Brain microvascular endothelial cell (primary cell): ENCODE results near the gene FAH.

Source experiments
- DNase-seq: peaks from one replicate; pipeline ENCODE4 v3.0.0-alpha.2; 2020
- H3K27ac ChIP-seq: fragments of 250-450 bp; sonication (Bioruptor Pico); 2 replicates; pipeline ENCODE4 v1.5.1; 2020; ENCODE audit warnings: mild to moderate bottlenecking, moderate library complexity
- H3K27me3 ChIP-seq: fragments of 250-450 bp; sonication (Bioruptor Pico); replicated peaks from 2 replicates; pipeline ENCODE4 v1.5.1; 2020; ENCODE audit warnings: mild to moderate bottlenecking
- H3K36me3 ChIP-seq: fragments of 250-450 bp; sonication (Bioruptor Pico); replicated peaks from 2 replicates; pipeline ENCODE4 v1.5.1; 2020; ENCODE audit warnings: mild to moderate bottlenecking
- H3K4me3 ChIP-seq: 2 replicates; pipeline ENCODE4 v1.5.1; 2011; ENCODE audit warnings: low read depth, mild to moderate bottlenecking, control low read depth, low read length, moderate library complexity
- CTCF ChIP-seq: IDR thresholded peaks from 2 replicates; pipeline ENCODE4 v1.5.1; 2011; ENCODE audit warnings: low read depth, mild to moderate bottlenecking, moderate library complexity, low read length, control low read depth, inconsistent platforms; ENCODE audit errors: missing control alignments
- in situ Hi-C: cut with HindIII; loops from 2 replicates; pipeline ENCODE4 v1.10.0; 2017; ENCODE audit warnings: low sequenced_read_pairs, low pct_ligation_motif_present

Gene FAH

GRCh38 chr15:80157215-80157614 is 4.4 kb downstream of the FAH start:
- no peak for DNase-seq
- Histone ChIP-seq H3K27ac (no peak overlapping the region), H3K36me3 (no peaks in the 10 kb centered on the region)

GRCh38 chr15:80159301-80159700 is 6.5 kb downstream of the FAH start:
- Histone ChIP-seq H3K36me3 (no peaks in the 10 kb centered on the region), H3K27ac (no peak overlapping the region), H3K4me3 (no peak overlapping the region), H3K27me3 (no peaks in the 10 kb centered on the region)
- DNase-seq = no peak
- TF ChIP-seq CTCF = no peak
- in situ Hi-C loops = loop anchor here (25.0 kb wide), 1 partner anchor 272 kb away; the partner anchor contains the start of gene MTHFS

More at GRCh38 chr15:80157215-80157614, 4.4 kb downstream of the FAH start:
- in situ Hi-C loops = loop anchor here (25.0 kb wide), 1 partner anchor 270 kb away; the partner anchor contains the start of gene MTHFS
- TF ChIP-seq CTCF = no peak
- Histone ChIP-seq H3K27me3 (no peaks in the 10 kb centered on the region), H3K4me3 (no peak overlapping the region)

GRCh38 chr15:80159811-80160569 is 7.2 kb downstream of the FAH start:
- Histone ChIP-seq H3K27ac (peak overlapping the region; percentile 51), H3K4me3 (no peak overlapping the region), H3K27me3 (no peaks in the 10 kb centered on the region), H3K36me3 (no peaks in the 10 kb centered on the region)
- in situ Hi-C loops = loop anchor here (25.0 kb wide), 1 partner anchor 273 kb away; the partner anchor contains the start of gene MTHFS
- no peak for DNase-seq
- TF ChIP-seq CTCF = no peak

- H3K4me3 ChIP-seq = no peak overlapping the region
- peak overlapping the region; percentile 51 for H3K27ac ChIP-seq
- no peaks in the 10 kb centered on the region for H3K27me3 ChIP-seq
- H3K36me3 ChIP-seq = no peaks in the 10 kb centered on the region
- DNase-seq = peak; percentile 90
- no peak for TF ChIP-seq CTCF
- in situ Hi-C loops = loop anchor here (25.0 kb wide), 1 partner anchor 273 kb away; the partner anchor contains the start of gene MTHFS
These were observed 7.9 kb downstream of the FAH start for GRCh38 chr15:80160570-80161156.

- Histone ChIP-seq H3K36me3 (no peaks in the 10 kb centered on the region), H3K4me3 (no peak overlapping the region), H3K27ac (no peak overlapping the region), H3K27me3 (no peaks in the 10 kb centered on the region)
- TF ChIP-seq CTCF = no peak
- in situ Hi-C loops = loop anchor here (25.0 kb wide), 1 partner anchor 274 kb away; the partner anchor contains the start of gene MTHFS
- no peak for DNase-seq
These were observed 8.7 kb downstream of the FAH start for GRCh38 chr15:80161468-80162016.
